HepG2 (cell line): ENCODE results near the gene TF. TPM values are rescaled to one million over a fixed set of nuclear protein-coding genes. Genes with fewer than 3 reads are reported as not detected.
A peak's percentile ranks its signal among the peaks of the same experiment; 100 is the strongest.

ENCODE experiments used
- ATF1 ChIP-seq: IDR thresholded peaks from 2 replicates; pipeline ENCODE4 v1.6.1; 2016; ENCODE audit warnings: mild to moderate bottlenecking, control low read depth
- BCL6 ChIP-seq: IDR thresholded peaks from 2 replicates; pipeline ENCODE4 v1.6.1; 2016; ENCODE audit warnings: missing genetic modification reagents, missing compliant biosample characterization
- E2F2 ChIP-seq: sonication (generic); formaldehyde crosslinking; IDR thresholded peaks from 2 replicates; pipeline ENCODE4 v1.4.0; 2020; ENCODE audit warnings: missing genetic modification reagents, borderline replicate concordance
- ETV5 ChIP-seq: IDR thresholded peaks from 2 replicates; pipeline ENCODE4 v1.6.1; 2018; ENCODE audit warnings: missing biosample characterization, missing genetic modification reagents, inconsistent platforms, borderline replicate concordance
- FIP1L1 ChIP-seq: fragments of 200-400 bp; formaldehyde crosslinking; IDR thresholded peaks from 2 replicates; pipeline ENCODE4 v1.6.1; 2018; ENCODE audit warnings: low read depth, mild to moderate bottlenecking, low read length, moderate library complexity, borderline replicate concordance; ENCODE audit not compliant: insufficient read depth
- FOXP1 ChIP-seq, 2 experiments: fragments of 450-650 bp in 1 of 2; IDR thresholded peaks; 2 replicates each; pipeline ENCODE4 v1.6.1; 2017 to 2018; ENCODE audit warnings: antibody characterized with exemption in 1 of 2
- HBP1 ChIP-seq: IDR thresholded peaks from 2 replicates; pipeline ENCODE4 v1.6.1; 2016; ENCODE audit warnings: low read depth, control low read depth
- HOXA3 ChIP-seq: sonication (generic); formaldehyde crosslinking; IDR thresholded peaks from 2 replicates; pipeline ENCODE4 v1.5.0; 2020; ENCODE audit warnings: missing genetic modification reagents
- NBN ChIP-seq: fragments of 450-650 bp; conservative IDR thresholded peaks from 2 replicates; pipeline ENCODE4 v1.6.1; 2017
- ONECUT2 ChIP-seq: sonication (generic); formaldehyde crosslinking; IDR thresholded peaks from 2 replicates; pipeline ENCODE4 v1.4.0; 2020; ENCODE audit warnings: missing genetic modification reagents
- PHB2 ChIP-seq: fragments of 450-650 bp; IDR thresholded peaks from 2 replicates; pipeline ENCODE4 v1.6.1; 2018; ENCODE audit not compliant: partially characterized antibody
- RXRB ChIP-seq: IDR thresholded peaks from 2 replicates; pipeline ENCODE4 v1.6.1; 2016; ENCODE audit warnings: borderline replicate concordance, missing genetic modification reagents, missing compliant biosample characterization
- ZBTB49 ChIP-seq: sonication (generic); formaldehyde crosslinking; IDR thresholded peaks from 2 replicates; pipeline ENCODE4 v1.4.0; 2020; ENCODE audit warnings: missing genetic modification reagents, borderline replicate concordance
- ZNF34 ChIP-seq: sonication (generic); formaldehyde crosslinking; IDR thresholded peaks from 2 replicates; pipeline ENCODE4 v1.4.0; 2020; ENCODE audit warnings: mild to moderate bottlenecking, missing genetic modification reagents, borderline replicate concordance
- ZNF44 ChIP-seq: sonication (generic); formaldehyde crosslinking; IDR thresholded peaks from 2 replicates; pipeline ENCODE4 v1.5.1; 2020; ENCODE audit warnings: mild to moderate bottlenecking, missing genetic modification reagents
- ZNF510 ChIP-seq: sonication (generic); formaldehyde crosslinking; IDR thresholded peaks from 2 replicates; pipeline ENCODE4 v1.4.0; 2020; ENCODE audit warnings: low read depth, mild to moderate bottlenecking, missing genetic modification reagents
- ZNF709 ChIP-seq: sonication (generic); formaldehyde crosslinking; IDR thresholded peaks from 2 replicates; pipeline ENCODE4 v1.5.0; 2020; ENCODE audit warnings: mild to moderate bottlenecking, missing genetic modification reagents
- polyA plus RNA-seq, 8 experiments: library from polyadenylated mRNA; depleted of rRNA in 3 of 8; stranded (reverse) in 7 of 8; unstranded in 1 of 8; fragments of >200 nt; fragmentation: Illumina TruSeq in 4 of 8; extraction: Trizol in 4 of 8; gene quantifications; 2 replicates each; pipeline versions ENCODE4 v1.2.1 to v1.2.3, GENCODE V29; 2011 to 2016; ENCODE audit warnings: low read depth in 4 of 8, missing spikeins in 1 of 8, mixed read lengths in 1 of 8; ENCODE audit not compliant: insufficient read depth in 1 of 8
- total RNA-seq, 5 experiments: library from RNA; depleted of rRNA; stranded (reverse); fragments of >200 nt; fragmentation: Illumina TruSeq; extraction: Trizol; gene quantifications; 2 replicates each; pipeline ENCODE4 v1.2.3, GENCODE V29; 2016; ENCODE audit warnings: low read depth in 1 of 5
- TF ChIP-seq, protein P1 (sequence below): sonication (generic); formaldehyde crosslinking; IDR thresholded peaks from 2 replicates; pipeline ENCODE4 v1.8.1; 2022; ENCODE audit warnings: mild to moderate bottlenecking, missing genetic modification reagents
- TF ChIP-seq, protein P2 (sequence below): sonication (generic); formaldehyde crosslinking; IDR thresholded peaks from 2 replicates; pipeline ENCODE4 v1.4.0; 2020; ENCODE audit warnings: missing genetic modification reagents

TF gene
- total and polyA plus RNA-seq, 2 of the 13 experiments (the other 11 are each of a cell fraction or from before 2014, with no cell fraction given): 10,074 to 11,821 TPM

GRCh38 chr3:133805702-133806475 is 59.7 kb downstream of the TF start, which contains the start of gene SRPRB (continued):
- TF ChIP-seq HBP1 (CRISPR knock-in tag) (peak; percentile 73; the same call in 1 of the 2 replicates), ZNF44 (no peak; the same call in 1 of the 2 replicates), E2F2 (peak; percentile 40; the same call in 1 of the 2 replicates), BCL6 (CRISPR knock-in tag) (no peak), ZBTB49 (CRISPR knock-in tag) (no peak), ETV5 (CRISPR knock-in tag) (0 out of 2 replicates have a peak, but pooled peaks have one; percentile 15), NBN (no peak), ZNF709 (CRISPR knock-in tag) (peak; percentile 63; the same call in 1 of the 2 replicates), FIP1L1 (no peak), RXRB (CRISPR knock-in tag) (peak; percentile 24; the same call in 1 of the 2 replicates), PHB2 (no peak), HOXA3 (peak; percentile 93), FOXP1 (IDR thresholded peaks at IDR 0.05) (no peak), FOXP1 (CRISPR knock-in tag; IDR thresholded peaks at IDR 0.05) (no peak), ZNF34 (CRISPR knock-in tag) (0 out of 2 replicates have a peak, but pooled peaks have one; percentile 73), ATF1 (CRISPR knock-in tag) (no peak; the same call in 1 of the 2 replicates), ONECUT2 (CRISPR knock-in tag) (no peak), ZNF510 (CRISPR knock-in tag) (peak; percentile 55; the same call in 1 of the 2 replicates)
- TF ChIP-seq, protein P1, sequence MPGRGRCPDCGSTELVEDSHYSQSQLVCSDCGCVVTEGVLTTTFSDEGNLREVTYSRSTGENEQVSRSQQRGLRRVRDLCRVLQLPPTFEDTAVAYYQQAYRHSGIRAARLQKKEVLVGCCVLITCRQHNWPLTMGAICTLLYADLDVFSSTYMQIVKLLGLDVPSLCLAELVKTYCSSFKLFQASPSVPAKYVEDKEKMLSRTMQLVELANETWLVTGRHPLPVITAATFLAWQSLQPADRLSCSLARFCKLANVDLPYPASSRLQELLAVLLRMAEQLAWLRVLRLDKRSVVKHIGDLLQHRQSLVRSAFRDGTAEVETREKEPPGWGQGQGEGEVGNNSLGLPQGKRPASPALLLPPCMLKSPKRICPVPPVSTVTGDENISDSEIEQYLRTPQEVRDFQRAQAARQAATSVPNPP: no peak; the same call in 1 of the 2 replicates
- TF ChIP-seq, protein P2, sequence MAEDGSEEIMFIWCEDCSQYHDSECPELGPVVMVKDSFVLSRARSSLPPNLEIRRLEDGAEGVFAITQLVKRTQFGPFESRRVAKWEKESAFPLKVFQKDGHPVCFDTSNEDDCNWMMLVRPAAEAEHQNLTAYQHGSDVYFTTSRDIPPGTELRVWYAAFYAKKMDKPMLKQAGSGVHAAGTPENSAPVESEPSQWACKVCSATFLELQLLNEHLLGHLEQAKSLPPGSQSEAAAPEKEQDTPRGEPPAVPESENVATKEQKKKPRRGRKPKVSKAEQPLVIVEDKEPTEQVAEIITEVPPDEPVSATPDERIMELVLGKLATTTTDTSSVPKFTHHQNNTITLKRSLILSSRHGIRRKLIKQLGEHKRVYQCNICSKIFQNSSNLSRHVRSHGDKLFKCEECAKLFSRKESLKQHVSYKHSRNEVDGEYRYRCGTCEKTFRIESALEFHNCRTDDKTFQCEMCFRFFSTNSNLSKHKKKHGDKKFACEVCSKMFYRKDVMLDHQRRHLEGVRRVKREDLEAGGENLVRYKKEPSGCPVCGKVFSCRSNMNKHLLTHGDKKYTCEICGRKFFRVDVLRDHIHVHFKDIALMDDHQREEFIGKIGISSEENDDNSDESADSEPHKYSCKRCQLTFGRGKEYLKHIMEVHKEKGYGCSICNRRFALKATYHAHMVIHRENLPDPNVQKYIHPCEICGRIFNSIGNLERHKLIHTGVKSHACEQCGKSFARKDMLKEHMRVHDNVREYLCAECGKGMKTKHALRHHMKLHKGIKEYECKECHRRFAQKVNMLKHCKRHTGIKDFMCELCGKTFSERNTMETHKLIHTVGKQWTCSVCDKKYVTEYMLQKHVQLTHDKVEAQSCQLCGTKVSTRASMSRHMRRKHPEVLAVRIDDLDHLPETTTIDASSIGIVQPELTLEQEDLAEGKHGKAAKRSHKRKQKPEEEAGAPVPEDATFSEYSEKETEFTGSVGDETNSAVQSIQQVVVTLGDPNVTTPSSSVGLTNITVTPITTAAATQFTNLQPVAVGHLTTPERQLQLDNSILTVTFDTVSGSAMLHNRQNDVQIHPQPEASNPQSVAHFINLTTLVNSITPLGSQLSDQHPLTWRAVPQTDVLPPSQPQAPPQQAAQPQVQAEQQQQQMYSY (CRISPR knock-in tag): 0 out of 2 replicates have a peak, but pooled peaks have one; percentile 32
